ENCODE results near the gene MOB3B.
"Not testable (repeated sequence)": the region's sequence is repeated elsewhere in the genome, so short reads cannot be mapped to it uniquely, and the experiment has no call there.

Gene MOB3B

DNA sequence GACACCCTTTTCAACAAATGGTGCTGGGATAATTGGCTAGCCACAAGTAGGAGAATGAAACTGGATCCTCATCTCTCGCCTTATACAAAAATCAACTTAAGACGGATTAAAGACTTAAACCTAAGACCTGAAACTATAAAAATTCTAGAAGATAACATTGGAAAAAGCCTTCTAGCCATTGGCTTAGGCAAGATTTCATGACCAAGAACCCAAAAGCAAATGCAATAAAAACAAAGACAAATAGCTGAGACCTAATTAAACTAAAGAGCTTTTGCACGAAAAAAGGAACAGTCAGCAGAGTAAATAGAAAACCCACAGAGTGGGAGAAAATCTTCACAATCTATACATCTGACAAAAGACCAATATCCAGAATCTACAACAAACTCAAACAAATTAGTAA lies 110.1 kb downstream of the MOB3B start:
- DNase-seq (ENCODE audit: low read depth), result not testable (repeated sequence)

DNA sequence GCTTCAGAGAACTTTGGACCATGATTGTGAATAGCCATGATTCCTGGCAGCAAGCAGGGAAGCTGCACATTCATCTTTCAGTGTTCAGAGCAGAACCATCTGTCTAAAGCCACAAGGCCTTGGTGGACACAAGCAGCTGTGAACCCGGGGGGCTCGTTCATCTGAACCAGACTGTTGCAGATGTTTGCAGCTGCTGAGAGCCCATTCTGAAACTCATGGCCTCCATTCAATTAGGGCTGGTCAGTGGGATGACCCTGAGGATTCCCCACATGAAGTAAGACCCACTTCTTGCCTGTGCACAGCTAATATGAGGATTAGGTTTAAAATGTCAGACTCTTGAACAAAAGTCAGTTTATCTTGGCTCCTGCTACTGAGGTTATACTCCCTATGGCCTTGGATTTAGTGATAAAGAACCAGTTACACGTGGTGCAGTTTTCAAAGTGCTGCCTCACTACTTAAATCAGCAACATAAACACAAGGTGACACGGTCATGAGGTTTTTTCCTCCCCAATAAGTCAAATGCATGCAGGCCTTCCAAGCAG lies 115.3 kb downstream of the MOB3B start:
- no peak for DNase-seq (ENCODE audit: low read depth)

DNA sequence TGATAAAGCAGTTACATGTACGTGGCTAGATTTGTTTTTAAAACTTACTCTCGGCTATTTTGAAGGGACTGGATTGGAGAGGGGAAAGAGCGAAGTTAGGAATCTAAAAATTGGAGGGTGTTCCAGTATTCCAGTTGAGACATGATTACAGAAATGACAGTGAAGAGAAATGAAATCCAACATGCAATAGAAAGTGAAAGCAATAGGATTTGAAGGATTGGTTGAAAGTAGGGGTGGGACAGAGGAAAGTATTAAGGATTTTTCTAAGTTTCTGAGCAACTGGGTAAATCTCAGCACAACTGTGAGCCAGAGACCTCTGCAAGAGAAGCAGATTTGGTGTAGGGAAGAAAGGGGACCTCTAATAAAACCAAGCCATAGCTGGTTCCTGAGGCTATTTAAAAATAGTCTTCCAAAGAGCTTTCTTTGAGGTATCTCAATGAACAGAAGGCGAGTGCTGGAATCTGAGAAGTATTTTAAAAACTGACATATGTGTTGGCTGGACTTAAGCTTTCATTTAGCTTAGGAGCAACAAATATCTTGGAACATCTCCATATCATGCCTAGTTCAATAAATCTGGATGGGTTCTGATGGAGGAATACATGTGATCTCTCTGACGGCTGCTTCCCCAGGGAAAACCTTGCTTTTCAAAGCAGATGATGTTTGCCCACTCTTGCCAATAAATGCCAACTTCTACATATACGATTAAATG lies 115.9 kb downstream of the MOB3B start:
- DNase-seq (ENCODE audit: low read depth), result no peak

DNA sequence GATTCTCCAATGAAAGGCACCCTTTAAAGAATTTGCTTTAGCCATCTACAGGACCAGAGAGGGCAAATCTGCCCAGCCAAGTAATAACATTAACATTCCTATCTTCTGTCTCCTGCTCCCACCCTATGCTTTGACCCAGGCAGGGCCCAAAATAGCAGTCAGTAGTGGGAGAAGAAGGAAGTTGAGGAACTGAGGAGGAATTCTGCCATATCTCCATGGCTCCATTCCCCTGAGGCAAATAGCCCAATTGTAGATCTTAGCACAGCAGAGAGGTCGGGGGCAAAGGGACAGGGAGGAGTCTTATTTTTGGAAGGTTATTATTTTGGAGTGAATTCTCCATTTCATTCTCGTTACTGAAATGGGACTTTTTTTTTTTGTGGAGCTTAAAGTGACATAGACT lies 116.7 kb downstream of the MOB3B start:
- DNase-seq (ENCODE audit: low read depth), result no peak

DNA sequence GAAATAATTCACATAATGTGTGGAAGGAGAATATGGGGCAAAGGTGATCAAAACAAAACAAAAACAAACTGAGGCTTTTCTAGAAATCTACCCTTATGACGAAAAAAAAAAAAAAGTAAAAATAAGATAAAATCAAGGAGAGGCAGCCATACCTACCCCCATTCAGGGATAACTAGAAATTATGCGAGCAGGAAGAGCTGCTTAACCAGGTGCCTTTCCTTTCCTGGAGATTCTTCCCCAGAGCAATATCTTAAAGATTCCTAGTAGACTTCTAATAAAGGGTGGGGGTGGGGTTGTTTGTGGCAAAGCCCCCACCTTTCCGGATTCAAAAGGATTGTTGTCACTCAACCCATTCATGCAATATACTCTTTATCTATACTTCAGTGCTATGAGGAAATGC lies 117.5 kb downstream of the MOB3B start:
- no peak for DNase-seq (ENCODE audit: low read depth)

DNA sequence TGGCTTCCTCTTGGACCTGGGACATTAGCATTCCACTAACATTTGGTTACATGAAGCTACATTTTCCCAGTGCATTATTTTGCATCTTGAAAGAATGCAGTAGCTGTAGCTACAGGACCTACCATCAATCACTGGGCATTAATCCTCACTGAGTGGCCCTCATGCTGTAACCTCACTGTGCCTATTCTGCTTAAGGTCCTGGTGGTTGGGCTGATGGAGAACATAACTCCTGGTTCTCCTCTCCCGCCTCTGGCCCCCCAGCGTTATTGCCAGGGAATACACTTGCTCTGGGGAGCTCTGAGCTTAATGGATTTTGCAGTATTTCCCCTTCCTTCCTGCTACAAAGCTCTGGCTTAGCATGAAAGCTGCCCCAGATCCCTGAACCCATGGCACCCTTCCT lies 121.1 kb downstream of the MOB3B start:
- DNase-seq (ENCODE audit: low read depth), result no peak

DNA sequence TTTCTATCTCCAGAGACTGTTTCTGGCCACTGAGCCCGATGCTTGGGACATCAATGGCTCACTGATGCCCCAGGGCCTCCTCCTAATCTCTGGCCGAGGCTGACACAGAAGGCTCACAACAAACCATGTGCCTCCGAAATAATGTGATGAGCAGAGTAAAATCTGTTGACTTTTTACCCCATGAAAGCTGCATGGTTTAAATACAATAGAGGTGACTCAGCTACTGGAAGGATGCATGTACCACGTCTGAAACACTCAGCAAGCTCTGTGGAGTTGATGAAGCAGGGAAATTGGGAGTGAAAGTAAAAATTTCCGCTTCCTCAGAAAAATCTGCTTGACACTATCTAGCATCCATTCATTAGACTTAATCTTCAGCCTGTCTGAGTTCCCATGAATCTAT lies 121.6 kb downstream of the MOB3B start:
- DNase-seq (ENCODE audit: low read depth), result no peak

DNA sequence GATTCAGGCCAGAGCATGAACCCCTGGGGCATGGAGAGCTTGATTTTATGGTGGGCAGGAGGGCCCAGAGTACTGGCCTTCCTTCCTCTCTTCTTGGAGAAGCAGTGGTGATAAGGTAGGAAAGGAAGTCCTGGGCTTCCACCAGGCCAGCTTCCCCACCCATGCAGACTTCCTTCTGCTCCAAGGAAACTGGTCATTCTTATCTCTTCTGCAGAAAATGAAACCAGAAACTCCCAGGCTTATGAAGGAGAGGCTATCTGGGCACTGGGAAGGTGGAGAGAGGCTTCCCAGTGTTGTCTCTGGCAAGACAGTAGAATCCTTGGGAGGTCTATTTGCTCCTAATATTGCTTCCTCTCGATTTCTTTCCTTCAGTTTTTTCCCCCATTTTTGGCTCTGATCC lies 122.1 kb downstream of the MOB3B start:
- DNase-seq (ENCODE audit: low read depth), result no peak

DNA sequence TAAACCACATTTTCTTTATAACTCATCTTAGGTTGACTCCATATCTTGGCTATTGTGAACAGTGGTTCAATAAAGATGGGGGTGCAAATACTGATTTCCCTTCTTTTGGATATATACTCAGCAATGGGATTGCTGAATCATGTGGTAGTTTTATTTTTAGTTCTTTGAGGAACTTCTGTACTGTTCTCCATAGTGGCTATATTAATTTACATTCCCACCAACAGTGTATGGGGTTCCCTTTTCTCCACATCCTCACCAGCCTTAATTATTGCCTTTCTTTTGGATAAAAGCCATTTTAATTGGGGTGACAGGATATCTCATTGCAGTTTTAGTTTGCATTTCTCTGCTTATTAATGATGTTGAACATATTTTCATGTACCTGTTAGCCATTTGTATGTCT lies 125.0 kb downstream of the MOB3B start:
- no peak for DNase-seq (ENCODE audit: low read depth)

DNA sequence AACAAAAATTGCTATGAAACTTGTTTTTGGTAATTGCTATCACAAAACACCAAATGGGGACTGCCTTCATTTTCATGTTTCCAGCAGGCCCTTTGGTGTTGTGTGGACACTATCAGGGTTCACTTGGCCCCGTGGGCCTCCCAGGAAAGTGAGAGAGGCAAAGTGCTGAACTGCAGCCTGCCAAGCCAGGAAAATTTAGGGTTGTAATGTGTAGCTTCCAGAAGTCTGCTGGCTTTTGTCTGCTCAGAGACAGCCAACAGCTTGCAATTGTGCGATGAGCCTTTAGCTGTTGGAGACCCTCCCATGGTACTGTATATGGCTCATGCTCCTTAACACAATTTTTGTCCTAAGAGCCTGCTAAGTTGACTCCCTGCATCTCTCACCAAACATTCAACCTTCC lies 127.0 kb downstream of the MOB3B start:
- no peak for DNase-seq (ENCODE audit: low read depth)

DNA sequence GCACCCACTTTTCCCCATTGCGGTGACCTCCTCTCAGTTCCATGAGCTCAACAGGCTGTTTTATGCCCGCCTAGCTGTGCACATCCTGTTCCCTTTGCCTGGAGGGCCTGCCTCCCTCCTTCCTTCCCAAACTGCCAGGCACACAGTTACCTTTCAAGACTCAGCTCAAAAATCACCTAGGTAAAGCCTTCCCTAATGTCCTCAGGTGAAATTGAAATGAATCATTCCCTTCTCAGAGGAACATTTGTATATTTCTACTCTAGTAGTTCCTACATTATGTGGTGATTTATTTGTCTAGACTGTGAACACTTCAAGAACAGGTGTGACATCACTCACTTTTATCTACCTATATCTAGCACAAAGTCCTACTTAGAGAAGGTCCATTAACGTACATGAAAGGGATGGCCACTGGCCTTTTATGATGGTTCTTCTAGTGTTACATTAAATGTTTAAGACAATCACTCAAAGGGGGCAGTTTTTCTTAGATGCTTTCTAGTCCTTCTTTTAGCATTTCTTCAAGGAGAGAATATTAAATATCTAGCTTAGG lies 129.2 kb downstream of the MOB3B start:
- no peak for DNase-seq (ENCODE audit: low read depth)

DNA sequence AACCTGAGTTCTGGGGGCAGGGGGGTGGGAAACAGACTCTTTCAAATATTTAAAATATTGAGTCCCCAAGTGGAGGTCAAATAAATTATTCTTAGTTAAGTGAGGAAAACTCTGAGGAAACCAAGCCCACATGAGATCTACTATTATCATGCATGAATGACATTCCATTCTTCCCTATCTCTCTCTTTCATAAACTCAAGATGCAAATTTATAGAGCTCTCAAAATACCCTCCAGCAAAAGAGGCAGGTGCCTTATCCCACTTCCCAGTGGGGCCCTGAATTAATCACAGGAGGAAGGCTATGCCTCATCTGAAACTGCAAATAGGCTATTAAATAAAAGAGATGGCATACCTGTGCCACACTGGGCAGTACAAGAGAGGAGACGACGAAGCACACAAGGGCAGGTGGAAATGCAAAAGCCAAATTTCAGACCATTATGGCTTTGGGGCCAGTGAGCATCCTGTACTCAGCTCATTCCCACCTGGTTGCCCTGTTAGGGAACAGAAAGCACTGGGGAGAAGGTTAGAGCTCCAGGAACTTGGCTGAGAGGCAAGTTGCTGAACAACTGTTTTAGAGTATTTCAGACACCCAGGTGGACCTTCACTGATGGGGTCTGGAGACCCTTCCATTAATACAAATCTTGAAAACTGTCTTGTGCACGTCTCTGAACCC lies 130.5 kb downstream of the MOB3B start:
- DNase-seq (ENCODE audit: low read depth), result no peak

DNA sequence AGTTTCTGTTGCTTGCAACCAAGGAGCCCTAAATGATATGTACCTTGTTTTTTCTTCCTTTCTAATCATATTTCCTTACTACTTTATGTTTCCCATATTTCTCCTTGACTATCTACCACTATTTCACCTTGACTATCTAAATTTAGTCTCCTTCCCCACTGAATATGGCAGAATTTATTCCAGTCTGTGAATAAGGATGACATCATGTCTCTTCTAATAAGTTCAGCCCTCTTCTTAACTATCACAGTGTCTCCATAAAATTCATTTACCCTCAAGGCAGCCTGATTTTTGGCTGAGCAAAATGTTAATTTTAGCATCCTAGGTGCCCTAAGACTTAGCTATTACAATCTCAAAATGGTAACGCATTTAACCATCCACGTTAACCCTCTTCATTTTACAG lies 133.1 kb downstream of the MOB3B start:
- DNase-seq (ENCODE audit: low read depth), result no peak

DNA sequence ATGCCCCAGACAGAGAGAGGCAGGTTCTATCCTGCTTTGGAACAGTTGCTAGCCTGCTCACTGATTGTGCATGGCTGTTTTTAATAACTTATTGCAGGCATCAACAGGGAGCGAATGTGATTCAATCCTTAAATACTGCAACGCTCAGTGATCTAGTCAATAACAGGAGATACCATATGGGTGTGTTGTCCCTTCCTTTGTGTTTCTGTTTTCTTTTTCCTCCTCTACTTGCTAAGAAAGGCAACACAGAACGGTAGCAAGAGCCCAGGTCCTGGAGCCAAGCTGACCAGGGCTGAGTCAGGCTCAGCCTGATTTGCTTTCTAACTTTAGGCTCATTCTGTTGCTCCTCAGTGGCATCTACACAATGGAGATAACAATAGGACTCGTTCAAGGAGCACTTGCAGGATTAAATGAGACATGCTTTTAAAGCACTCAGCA lies 134.1 kb downstream of the MOB3B start:
- no peak for DNase-seq (ENCODE audit: low read depth)

DNA sequence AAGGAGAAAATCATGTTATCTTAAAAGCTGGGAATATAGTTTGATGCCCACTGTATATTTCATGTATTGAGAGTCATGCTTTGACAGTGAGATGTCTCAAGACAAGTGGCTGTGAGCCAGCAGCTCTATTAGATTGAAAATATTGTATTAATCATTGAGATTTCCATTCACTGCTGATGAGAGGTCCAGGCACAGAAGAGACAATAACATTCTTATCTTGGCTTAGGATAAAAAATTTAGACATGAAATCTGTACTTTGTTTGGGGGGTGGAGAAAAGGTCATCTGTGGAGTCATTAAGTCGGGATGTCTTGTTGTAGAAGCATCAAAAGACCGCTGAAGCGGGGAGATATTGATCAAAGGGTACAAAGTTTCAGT lies 134.8 kb downstream of the MOB3B start:
- DNase-seq (ENCODE audit: low read depth), result no peak

DNA sequence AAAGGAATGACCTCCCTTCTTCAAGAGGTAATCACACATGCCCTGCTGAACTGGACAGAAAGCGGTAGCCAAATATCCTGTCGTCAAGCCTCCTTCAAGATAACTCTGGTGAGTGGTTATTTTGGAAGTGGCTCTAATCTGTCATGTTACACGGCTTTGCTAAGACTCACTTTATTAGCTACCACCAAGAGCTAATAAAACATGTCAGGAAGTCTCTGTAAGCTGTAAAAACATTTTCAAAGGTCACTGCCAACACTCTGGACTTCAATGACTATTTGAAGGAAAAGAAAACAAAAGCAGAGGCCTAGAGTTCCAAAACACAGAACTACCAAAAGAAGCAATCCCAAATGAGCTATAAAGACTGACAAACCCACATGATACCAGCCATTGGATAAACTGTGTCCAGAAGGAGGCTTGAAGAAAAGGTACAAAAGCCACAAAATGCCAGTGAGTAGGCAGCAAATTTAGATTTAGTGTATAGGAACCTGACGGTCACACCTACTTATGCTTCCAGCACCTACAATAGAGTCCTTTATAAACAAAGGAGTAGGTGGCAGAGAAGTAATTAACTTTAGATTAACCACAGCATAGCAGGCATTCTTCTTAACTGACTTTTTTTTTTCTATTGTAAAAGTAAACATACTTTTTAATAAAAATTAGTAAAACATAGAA lies 135.3 kb downstream of the MOB3B start:
- no peak for DNase-seq (ENCODE audit: low read depth)

DNA sequence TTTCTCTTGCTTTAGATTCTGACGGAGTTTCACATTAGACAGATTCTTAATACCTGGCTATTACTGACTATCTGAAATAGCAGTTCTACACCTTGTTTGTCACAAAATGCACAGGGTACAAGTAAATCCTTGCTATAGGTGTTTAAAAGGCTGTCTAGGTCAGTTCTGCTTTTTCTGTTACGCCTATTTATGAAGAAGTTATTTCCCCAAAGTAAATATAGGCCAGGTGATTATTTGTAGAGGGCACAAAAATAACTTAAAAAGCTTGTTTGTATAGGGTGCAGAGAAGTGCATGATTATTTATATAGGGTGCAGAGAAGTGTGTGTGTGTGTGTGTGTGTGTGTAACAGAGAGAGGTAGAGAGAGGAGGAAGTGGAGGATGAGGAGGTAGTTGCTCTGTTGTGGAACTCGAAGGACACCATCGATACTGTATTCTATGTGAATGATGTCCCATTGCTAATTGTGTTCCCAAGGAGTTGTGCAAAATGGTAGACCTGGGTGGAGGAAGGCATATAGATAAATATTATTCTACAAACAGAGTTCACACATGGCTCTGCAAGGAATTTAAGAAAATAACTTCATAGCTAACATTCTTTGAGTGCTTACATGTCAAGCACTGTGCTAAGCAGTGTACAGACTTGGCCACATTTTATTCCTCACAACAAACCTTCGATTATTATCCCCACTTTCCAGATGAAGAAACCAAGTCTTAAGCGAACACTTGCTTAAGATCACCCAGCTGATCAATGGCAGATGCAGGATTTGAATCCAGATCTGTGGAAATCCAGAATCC lies 136.4 kb downstream of the MOB3B start:
- DNase-seq (ENCODE audit: low read depth), result no peak

DNA sequence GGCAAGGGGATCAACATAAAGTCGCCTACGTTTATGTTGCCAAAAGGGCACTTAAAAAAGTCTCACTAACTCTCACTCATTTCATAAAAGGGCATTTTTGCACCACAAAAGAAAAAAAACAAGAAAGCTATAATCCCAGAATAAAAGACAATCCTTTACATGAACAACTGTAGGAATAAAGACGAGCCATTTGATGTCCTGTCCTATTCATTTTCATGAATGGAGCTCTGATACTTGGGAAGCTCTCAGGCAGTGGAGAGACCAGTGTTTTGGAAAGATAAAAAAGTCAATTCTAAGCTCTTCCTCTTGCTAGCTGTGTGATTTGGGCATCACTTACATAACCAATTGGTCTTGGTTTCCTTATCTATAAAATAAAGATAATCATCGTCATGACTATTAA lies 137.2 kb downstream of the MOB3B start:
- DNase-seq (ENCODE audit: low read depth), result no peak

DNA sequence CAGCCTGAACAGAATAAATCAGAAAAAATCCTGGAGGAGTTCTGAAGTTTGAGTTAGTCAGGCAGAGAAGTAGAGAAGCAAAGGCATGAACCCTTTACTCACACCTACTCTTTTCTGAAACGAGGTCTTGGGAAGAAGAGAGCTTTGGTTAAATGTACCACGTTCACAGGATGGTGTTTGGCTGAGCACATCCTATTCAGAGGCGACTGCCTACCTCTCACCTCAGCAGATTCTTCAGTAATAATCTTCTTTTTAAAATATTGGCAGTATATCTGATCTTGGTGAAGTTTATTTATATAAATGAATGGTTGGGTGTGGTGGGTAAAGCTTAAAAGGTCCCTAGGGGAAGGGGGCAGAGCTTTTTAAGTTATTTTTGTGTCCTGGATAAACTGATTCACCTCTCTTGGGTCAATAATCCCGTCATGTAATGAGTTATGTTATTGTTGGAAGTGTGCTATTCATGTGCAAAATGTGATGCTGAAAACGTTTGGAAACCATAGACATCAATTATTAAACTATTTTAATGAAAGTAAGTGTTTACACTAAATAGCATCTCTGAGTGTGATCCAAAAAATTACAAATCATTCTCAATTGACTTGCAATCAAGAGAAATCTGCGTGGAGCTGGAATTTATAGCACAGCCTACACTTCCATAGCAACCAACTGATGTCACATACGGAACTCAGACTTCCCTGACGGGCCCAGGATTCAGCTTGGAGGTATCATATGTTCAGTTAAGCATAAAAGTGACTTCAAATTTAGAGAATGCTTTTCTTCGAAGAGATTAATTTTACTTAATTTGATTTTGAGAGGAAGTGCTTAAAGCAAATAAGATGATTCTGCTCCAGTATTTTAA lies 138.3 kb downstream of the MOB3B start:
- DNase-seq (ENCODE audit: low read depth), result no peak

DNA sequence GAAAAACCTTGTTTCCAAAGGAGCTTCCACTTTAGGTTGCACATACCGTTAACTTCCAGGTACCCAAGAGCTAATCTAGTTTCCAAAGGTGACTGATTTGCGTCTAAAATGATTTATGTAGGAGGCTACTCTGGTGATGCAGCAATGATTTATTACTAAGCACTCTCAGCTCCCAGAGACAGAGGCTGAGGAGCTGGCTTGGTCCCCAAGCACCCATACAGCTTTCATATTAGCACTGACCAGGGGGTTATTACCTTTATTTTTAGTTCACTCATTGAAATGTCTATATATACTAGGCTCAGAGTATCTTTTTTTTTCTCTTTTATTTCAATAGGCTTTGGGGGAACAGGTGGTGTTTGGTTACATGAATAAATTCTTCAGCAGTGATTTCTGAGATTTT lies 141.5 kb downstream of the MOB3B start:
- DNase-seq (ENCODE audit: low read depth), result no peak

DNA sequence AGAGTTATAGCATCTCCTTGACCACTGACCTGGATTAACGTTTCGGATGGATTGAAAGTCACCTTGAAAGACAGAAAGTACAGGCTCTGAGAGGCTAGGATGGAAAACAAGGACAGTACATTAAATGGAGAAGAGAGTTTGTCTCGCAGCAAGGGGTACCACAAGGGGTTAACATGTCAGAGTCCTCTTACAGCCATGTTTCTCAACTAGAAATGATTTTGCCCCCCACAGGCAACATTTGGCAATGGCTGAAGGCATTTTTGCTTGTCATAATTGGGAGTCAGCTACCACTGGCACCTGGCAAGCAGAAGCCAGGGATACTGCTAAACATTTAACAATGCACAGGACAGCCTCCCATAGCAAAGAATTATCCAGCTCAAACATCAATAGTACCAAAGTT lies 141.9 kb downstream of the MOB3B start:
- DNase-seq (ENCODE audit: low read depth), result no peak

Measured in activated gamma-delta T cell treated with anti-CD3 and anti-CD28 coated beads, Interleukin-2, amount 50 U/mL, for 16 hours (primary cell).